GM12878 (cell line): ENCODE measurements around the gene NPEPPS. TPM values are rescaled to one million over a fixed set of nuclear protein-coding genes. Genes with fewer than 3 reads are reported as not detected.

Experiments used
- ATF7 ChIP-seq: fragments of 450-650 bp; IDR thresholded peaks from 2 replicates; pipeline ENCODE4 v1.6.1; 2016; ENCODE audit warnings: low read depth, mild to moderate bottlenecking
- BCLAF1 ChIP-seq: fragments of 450-650 bp; IDR thresholded peaks from 2 replicates; pipeline ENCODE4 v1.6.1; 2017; ENCODE audit warnings: antibody characterized with exemption, mild to moderate bottlenecking, moderate library complexity
- BHLHE40 ChIP-seq, 2 experiments: fragments of 450-650 bp in 1 of 2; IDR thresholded peaks; 2 replicates each; pipeline ENCODE4 v1.6.1; 2011 to 2017; ENCODE audit warnings: low read depth in 2 of 2, borderline replicate concordance in 1 of 2, improper control_type of control experiment in 1 of 2, low read length in 1 of 2, mild to moderate bottlenecking in 1 of 2
- CUX1 ChIP-seq: IDR thresholded peaks from 2 replicates; pipeline ENCODE4 v1.6.1; 2012; ENCODE audit warnings: improper control_type of control experiment, low read depth, low read length; ENCODE audit not compliant: insufficient replicate concordance
- DPF2 ChIP-seq: fragments of 450-650 bp; IDR thresholded peaks from 2 replicates; pipeline ENCODE4 v1.6.1; 2017; ENCODE audit warnings: mild to moderate bottlenecking
- ETV6 ChIP-seq, 2 experiments: fragments of 450-650 bp in 1 of 2; IDR thresholded peaks in 1 of 2; conservative IDR thresholded peaks in 1 of 2; 2 replicates each; pipeline ENCODE4 v1.6.1; 2014; ENCODE audit warnings: antibody characterized with exemption in 1 of 2, borderline replicate concordance in 1 of 2, low read depth in 1 of 2, mild to moderate bottlenecking in 1 of 2, moderate library complexity in 1 of 2
- HCFC1 ChIP-seq: fragments of 150-350 bp; IDR thresholded peaks from 2 replicates; pipeline ENCODE4 v1.6.1; 2014; ENCODE audit warnings: low read length
- MAX ChIP-seq: IDR thresholded peaks from 2 replicates; pipeline ENCODE4 v1.6.1; 2012; ENCODE audit warnings: low read depth, low read length, improper control_type of control experiment
- SMAD1 ChIP-seq: fragments of 450-650 bp; IDR thresholded peaks from 2 replicates; pipeline ENCODE4 v1.6.1; 2018; ENCODE audit warnings: mild to moderate bottlenecking, low read depth; ENCODE audit not compliant: partially characterized antibody
- SMC3 ChIP-seq: IDR thresholded peaks from 2 replicates; pipeline ENCODE4 v1.6.1; 2011; ENCODE audit warnings: low read length, improper control_type of control experiment, borderline replicate concordance
- STAT1 ChIP-seq: fragments of 450-650 bp; conservative IDR thresholded peaks from 2 replicates; pipeline ENCODE4 v1.6.1; 2014; ENCODE audit warnings: antibody characterized with exemption, mild to moderate bottlenecking
- TBL1XR1 ChIP-seq: IDR thresholded peaks from 2 replicates; pipeline ENCODE4 v1.6.1; 2012; ENCODE audit warnings: low read depth, low read length, improper control_type of control experiment
- WRNIP1 ChIP-seq: IDR thresholded peaks from 2 replicates; pipeline ENCODE4 v1.6.1; 2011; ENCODE audit warnings: low read depth, low read length, improper control_type of control experiment, borderline replicate concordance
- polyA plus RNA-seq, 11 experiments: library from polyadenylated mRNA; depleted of rRNA in 4 of 11; unstranded in 6 of 11; stranded (reverse) in 5 of 11; fragments of >200 nt; fragmentation: Nextera tagmentation in 4 of 11; fragmentation: Illumina TruSeq in 1 of 11; extraction: Ambion mirVana in 4 of 11; extraction: Trizol in 1 of 11; gene quantifications; 1 replicate in 1 of 11; 2 replicates in 10 of 11; pipeline versions ENCODE4 v1.2.1 to v1.2.3, GENCODE V29; 2011 to 2016; ENCODE audit warnings: inconsistent platforms in 2 of 11, missing spikeins in 2 of 11, low read depth in 1 of 11
- total RNA-seq, 4 experiments: library from RNA; depleted of rRNA in 3 of 4; stranded (reverse); fragments of >200 nt in 3 of 4; fragmentation: Illumina TruSeq in 1 of 4; extraction: Trizol in 1 of 4; gene quantifications; 2 replicates each; pipeline versions ENCODE4 v1.2.1 to v1.2.3, GENCODE V29; 2013 to 2021
- TF ChIP-seq, protein P1 (sequence below): IDR thresholded peaks from 2 replicates; pipeline ENCODE4 v1.6.1; 2012; ENCODE audit warnings: low read length, inconsistent platforms
- TF ChIP-seq, protein P2 (sequence below): fragments of 450-650 bp; IDR thresholded peaks from 2 replicates; pipeline ENCODE4 v1.6.1; 2018; ENCODE audit warnings: mild to moderate bottlenecking, low read depth, moderate library complexity; ENCODE audit not compliant: partially characterized antibody

NPEPPS gene
- total and polyA plus RNA-seq, 10 of the 15 experiments (the other 5 are each of a cell fraction or from before 2014, with no cell fraction given), result 25.8 to 214 (median 64.6) TPM

DNA sequence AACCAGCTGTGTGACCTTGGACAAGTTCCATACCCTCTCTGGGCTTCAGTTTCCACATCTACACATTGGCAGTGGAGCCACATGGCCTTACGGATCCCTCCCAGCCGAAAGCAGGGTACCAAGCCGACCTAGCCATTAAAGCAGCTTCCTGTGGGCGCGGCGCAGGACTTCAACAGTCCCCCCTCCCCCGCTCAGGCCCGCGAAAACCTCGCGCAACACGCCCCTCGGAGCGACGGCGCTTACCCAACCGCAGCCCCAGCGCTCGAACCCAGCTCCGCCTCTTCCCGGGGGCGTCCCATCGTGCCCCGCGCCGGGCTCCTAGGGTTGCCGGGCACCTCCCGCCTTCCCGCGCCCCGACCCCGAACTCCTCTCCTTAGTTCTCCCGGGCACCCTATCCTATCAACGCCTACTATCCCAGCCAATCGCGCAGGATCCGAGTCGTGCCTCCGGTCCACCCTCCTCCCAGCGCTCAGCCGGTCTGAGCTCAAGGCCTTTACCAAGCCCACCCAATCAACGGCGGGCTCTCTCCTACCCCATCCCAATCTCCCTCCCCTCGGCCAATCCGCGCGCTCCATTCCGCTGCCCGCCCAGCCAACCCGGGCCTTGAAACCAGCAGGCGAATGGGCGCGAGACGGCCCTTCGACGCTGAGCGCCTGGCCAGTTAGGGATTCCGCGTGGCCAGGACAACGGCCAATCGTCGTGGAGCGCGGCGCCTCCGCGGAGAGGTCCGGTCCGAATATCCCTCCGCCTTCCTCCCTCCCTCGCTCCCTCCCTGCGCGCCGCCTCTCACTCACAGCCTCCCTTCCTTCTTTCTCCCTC lies 118.5 kb downstream of the NPEPPS start, which contains the start of gene KPNB1 (continued):
- TF ChIP-seq, protein P1, sequence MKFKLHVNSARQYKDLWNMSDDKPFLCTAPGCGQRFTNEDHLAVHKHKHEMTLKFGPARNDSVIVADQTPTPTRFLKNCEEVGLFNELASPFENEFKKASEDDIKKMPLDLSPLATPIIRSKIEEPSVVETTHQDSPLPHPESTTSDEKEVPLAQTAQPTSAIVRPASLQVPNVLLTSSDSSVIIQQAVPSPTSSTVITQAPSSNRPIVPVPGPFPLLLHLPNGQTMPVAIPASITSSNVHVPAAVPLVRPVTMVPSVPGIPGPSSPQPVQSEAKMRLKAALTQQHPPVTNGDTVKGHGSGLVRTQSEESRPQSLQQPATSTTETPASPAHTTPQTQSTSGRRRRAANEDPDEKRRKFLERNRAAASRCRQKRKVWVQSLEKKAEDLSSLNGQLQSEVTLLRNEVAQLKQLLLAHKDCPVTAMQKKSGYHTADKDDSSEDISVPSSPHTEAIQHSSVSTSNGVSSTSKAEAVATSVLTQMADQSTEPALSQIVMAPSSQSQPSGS, result no peak
- TF ChIP-seq SMAD1 (no peak), STAT1 (0 out of 2 replicates have a peak, but pooled peaks have one; percentile 60), HCFC1 (peak; percentile 62), SMC3 (no peak), BHLHE40 (IDR thresholded peaks at IDR 0.05; ENCODE audit: borderline replicate concordance in 1 of 2, low read depth in 2 of 2, low read length in 1 of 2) (peak; percentile 22 to 56; a peak in 3 of 4 replicates), DPF2 (peak; percentile 60), BCLAF1 (no peak), WRNIP1 (no peak), TBL1XR1 (no peak; the same call in 1 of the 2 replicates), MAX (peak; percentile 82), CUX1 (no peak), ATF7 (no peak), ETV6 (conservative IDR thresholded peaks at IDR 0.05 in 1 of 2, IDR thresholded peaks at IDR 0.05 in 1 of 2; ENCODE audit: borderline replicate concordance in 1 of 2, low read depth in 1 of 2) (peak in 1 of 2 experiments; percentile 47; a peak in 1 of 4 replicates)
- TF ChIP-seq, protein P2, sequence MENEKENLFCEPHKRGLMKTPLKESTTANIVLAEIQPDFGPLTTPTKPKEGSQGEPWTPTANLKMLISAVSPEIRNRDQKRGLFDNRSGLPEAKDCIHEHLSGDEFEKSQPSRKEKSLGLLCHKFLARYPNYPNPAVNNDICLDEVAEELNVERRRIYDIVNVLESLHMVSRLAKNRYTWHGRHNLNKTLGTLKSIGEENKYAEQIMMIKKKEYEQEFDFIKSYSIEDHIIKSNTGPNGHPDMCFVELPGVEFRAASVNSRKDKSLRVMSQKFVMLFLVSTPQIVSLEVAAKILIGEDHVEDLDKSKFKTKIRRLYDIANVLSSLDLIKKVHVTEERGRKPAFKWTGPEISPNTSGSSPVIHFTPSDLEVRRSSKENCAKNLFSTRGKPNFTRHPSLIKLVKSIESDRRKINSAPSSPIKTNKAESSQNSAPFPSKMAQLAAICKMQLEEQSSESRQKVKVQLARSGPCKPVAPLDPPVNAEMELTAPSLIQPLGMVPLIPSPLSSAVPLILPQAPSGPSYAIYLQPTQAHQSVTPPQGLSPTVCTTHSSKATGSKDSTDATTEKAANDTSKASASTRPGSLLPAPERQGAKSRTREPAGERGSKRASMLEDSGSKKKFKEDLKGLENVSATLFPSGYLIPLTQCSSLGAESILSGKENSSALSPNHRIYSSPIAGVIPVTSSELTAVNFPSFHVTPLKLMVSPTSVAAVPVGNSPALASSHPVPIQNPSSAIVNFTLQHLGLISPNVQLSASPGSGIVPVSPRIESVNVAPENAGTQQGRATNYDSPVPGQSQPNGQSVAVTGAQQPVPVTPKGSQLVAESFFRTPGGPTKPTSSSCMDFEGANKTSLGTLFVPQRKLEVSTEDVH, result no peak
